SK-N-SH treated with all-trans-retinoic acid at 6 μM for 48 hours (cell line): ENCODE results near the gene MANBA.

Experiments
- ATAC-seq: fragments of 200-7000 bp; cut with Tn5 transposase; 3 replicates; pipeline ENCODE4 v1.9.1; 2020; ENCODE audit warnings: mild to moderate bottlenecking, moderate library complexity
- ARNTL ChIP-seq: fragments of 450-650 bp; formaldehyde crosslinking; IDR thresholded peaks from 2 replicates; pipeline ENCODE4 v1.5.0; 2020; ENCODE audit warnings: low read depth, mild to moderate bottlenecking, moderate library complexity, borderline replicate concordance
- BACH2 ChIP-seq: fragments of 250-450 bp; sonication (Bioruptor Pico); IDR thresholded peaks from 2 replicates; pipeline ENCODE4 v1.9.0; 2021; ENCODE audit warnings: mild to moderate bottlenecking, borderline replicate concordance
- CSDC2 ChIP-seq: fragments of 250-450 bp; sonication (Bioruptor Pico); IDR thresholded peaks from 2 replicates; pipeline ENCODE4 v1.5.0; 2020; ENCODE audit warnings: mild to moderate bottlenecking, moderate library complexity
- ESRRG ChIP-seq: fragments of 250-450 bp; sonication (Bioruptor Pico); IDR thresholded peaks from 2 replicates; pipeline ENCODE4 v1.6.1; 2021; ENCODE audit warnings: mild to moderate bottlenecking
- GLIS3 ChIP-seq: fragments of 250-450 bp; sonication (Bioruptor Pico); IDR thresholded peaks from 2 replicates; pipeline ENCODE4 v1.5.0; 2020; ENCODE audit warnings: mild to moderate bottlenecking, moderate library complexity
- ISL1 ChIP-seq: fragments of 250-450 bp; sonication (Bioruptor Pico); IDR thresholded peaks from 2 replicates; pipeline ENCODE4 v2.1.2; 2022; ENCODE audit warnings: mild to moderate bottlenecking, moderate library complexity
- PPARA ChIP-seq: fragments of 250-450 bp; sonication (Bioruptor Pico); IDR thresholded peaks from 2 replicates; pipeline ENCODE4 v1.5.0; 2020; ENCODE audit warnings: mild to moderate bottlenecking, borderline replicate concordance
- RARB ChIP-seq: fragments of 250-450 bp; sonication (Bioruptor Pico); IDR thresholded peaks from 2 replicates; pipeline ENCODE4 v1.8.0; 2021; ENCODE audit warnings: mild to moderate bottlenecking, moderate library complexity
- TCF4 ChIP-seq: fragments of 250-450 bp; sonication (Bioruptor Pico); IDR thresholded peaks from 2 replicates; pipeline ENCODE4 v1.8.0; 2021; ENCODE audit warnings: mild to moderate bottlenecking, moderate library complexity, borderline replicate concordance
- TOX ChIP-seq: fragments of 250-450 bp; sonication (Bioruptor Pico); IDR thresholded peaks from 2 replicates; pipeline ENCODE4 v1.8.0; 2021; ENCODE audit warnings: mild to moderate bottlenecking, moderate library complexity, borderline replicate concordance
- ZC3H10 ChIP-seq: fragments of 250-450 bp; sonication (Bioruptor Pico); IDR thresholded peaks from 2 replicates; pipeline ENCODE4 v1.5.1; 2021; ENCODE audit warnings: mild to moderate bottlenecking, moderate library complexity
- ZFP3 ChIP-seq: fragments of 250-450 bp; sonication (Bioruptor Pico); IDR thresholded peaks from 2 replicates; pipeline ENCODE4 v1.5.0; 2020; ENCODE audit warnings: mild to moderate bottlenecking, moderate library complexity
- ZFP30 ChIP-seq: fragments of 450-650 bp; formaldehyde crosslinking; IDR thresholded peaks from 2 replicates; pipeline ENCODE4 v1.5.0; 2022; ENCODE audit warnings: mild to moderate bottlenecking, moderate library complexity
- ZNF565 ChIP-seq: fragments of 450-650 bp; formaldehyde crosslinking; conservative IDR thresholded peaks from 2 replicates; pipeline ENCODE4 v1.5.0; 2020; ENCODE audit warnings: low read depth, mild to moderate bottlenecking, moderate library complexity
- ZNF70 ChIP-seq: fragments of 450-650 bp; formaldehyde crosslinking; IDR thresholded peaks from 2 replicates; pipeline ENCODE4 v1.5.0; 2020; ENCODE audit warnings: mild to moderate bottlenecking, moderate library complexity
- TF ChIP-seq, protein P1 (sequence below): fragments of 250-450 bp; sonication (Bioruptor Pico); IDR thresholded peaks from 2 replicates; pipeline ENCODE4 v1.8.0; 2021; ENCODE audit warnings: low read depth, mild to moderate bottlenecking, moderate library complexity, borderline replicate concordance
- TF ChIP-seq, protein P2 (sequence below): fragments of 250-450 bp; sonication (Bioruptor Pico); IDR thresholded peaks from 2 replicates; pipeline ENCODE4 v1.5.1; 2021; ENCODE audit warnings: mild to moderate bottlenecking, moderate library complexity
- TF ChIP-seq, protein P3 (sequence below): fragments of 250-450 bp; sonication (Bioruptor Pico); IDR thresholded peaks from 2 replicates; pipeline ENCODE4 v1.8.0; 2020; ENCODE audit warnings: mild to moderate bottlenecking, moderate library complexity, borderline replicate concordance
- TF ChIP-seq, protein P4 (sequence below): fragments of 250-450 bp; sonication (Bioruptor Pico); IDR thresholded peaks from 2 replicates; pipeline ENCODE4 v1.5.1; 2020; ENCODE audit warnings: low read depth, mild to moderate bottlenecking, moderate library complexity
- TF ChIP-seq, protein P5 (sequence below): fragments of 250-450 bp; sonication (Bioruptor Pico); IDR thresholded peaks from 2 replicates; pipeline ENCODE4 v1.5.0; 2020; ENCODE audit warnings: mild to moderate bottlenecking, moderate library complexity

Gene MANBA

DNA sequence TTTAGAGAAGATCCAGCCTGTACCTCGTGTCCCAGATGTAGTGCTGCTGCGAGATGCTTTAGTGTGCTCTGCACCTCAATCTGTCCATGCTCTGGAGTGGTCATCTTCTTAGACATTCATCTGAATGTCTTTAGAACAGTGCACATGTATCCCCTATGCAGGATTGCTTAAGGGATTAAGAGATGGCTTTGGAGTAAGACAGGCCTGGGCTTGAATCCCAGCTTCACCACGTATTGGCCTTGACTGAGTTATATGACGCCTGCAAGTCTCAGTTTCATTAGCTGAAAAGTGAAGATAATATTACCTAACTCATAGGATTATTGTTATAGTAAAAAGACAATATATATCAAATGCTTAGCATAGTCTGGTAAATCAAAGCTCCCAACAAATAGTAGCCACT lies 161.3 kb downstream of the MANBA start (continued):
- TF ChIP-seq, protein P1, sequence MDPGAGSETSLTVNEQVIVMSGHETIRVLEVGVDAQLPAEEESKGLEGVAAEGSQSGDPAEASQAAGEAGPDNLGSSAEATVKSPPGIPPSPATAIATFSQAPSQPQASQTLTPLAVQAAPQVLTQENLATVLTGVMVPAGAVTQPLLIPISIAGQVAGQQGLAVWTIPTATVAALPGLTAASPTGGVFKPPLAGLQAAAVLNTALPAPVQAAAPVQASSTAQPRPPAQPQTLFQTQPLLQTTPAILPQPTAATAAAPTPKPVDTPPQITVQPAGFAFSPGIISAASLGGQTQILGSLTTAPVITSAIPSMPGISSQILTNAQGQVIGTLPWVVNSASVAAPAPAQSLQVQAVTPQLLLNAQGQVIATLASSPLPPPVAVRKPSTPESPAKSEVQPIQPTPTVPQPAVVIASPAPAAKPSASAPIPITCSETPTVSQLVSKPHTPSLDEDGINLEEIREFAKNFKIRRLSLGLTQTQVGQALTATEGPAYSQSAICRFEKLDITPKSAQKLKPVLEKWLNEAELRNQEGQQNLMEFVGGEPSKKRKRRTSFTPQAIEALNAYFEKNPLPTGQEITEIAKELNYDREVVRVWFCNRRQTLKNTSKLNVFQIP (CRISPR knock-in tag), result no peak
- TF ChIP-seq ZFP30 (CRISPR knock-in tag) (no peak), ARNTL (CRISPR knock-in tag) (no peak), ZNF70 (CRISPR knock-in tag) (no peak), ZNF565 (CRISPR knock-in tag) (no peak)
- TF ChIP-seq, protein P2, sequence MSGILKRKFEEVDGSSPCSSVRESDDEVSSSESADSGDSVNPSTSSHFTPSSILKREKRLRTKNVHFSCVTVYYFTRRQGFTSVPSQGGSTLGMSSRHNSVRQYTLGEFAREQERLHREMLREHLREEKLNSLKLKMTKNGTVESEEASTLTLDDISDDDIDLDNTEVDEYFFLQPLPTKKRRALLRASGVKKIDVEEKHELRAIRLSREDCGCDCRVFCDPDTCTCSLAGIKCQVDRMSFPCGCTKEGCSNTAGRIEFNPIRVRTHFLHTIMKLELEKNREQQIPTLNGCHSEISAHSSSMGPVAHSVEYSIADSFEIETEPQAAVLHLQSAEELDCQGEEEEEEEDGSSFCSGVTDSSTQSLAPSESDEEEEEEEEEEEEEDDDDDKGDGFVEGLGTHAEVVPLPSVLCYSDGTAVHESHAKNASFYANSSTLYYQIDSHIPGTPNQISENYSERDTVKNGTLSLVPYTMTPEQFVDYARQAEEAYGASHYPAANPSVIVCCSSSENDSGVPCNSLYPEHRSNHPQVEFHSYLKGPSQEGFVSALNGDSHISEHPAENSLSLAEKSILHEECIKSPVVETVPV (CRISPR knock-in tag), result no peak

DNA sequence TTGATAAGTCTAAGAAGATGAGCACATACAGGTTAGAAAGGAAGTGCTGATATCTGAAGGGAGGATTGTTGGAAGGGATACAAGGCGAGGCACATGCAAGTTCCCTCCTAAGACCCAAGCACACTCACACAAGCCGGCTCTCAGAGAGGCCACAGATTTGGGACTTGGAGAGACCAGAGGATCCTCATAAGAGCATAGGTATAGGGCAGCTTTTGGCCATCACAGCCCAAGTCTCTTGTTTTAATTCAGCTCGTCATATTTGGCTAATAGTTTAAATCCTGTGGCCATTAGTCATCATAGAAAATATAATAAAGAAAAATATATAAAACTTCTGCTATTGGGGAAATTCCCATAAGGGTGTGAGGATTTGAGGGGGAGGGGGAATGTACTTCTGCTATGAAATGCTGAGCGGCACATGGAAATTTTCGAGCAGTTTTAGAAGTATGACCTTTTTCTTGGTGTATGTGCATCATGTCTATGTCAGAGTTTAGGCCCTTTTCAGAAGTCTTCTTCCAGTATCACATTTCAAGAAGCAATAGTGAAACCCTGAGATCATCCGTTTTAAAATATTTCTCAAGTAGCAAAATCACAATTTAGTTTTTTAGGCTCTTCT lies 161.9 kb downstream of the MANBA start:
- ATAC-seq, result peak; percentile 56; the same call in 2 of the 3 replicates
- no peak for TF ChIP-seq PPARA (CRISPR knock-in tag)
- no peak for TF ChIP-seq ESRRG (CRISPR knock-in tag)
- TF ChIP-seq CSDC2, result no peak
- TF ChIP-seq, protein P1 (CRISPR knock-in tag), result no peak
- no peak for TF ChIP-seq ZC3H10
- TF ChIP-seq TCF4 (CRISPR knock-in tag), result no peak
- no peak for TF ChIP-seq ZFP3
- TF ChIP-seq ISL1 (CRISPR knock-in tag), result no peak
- no peak for TF ChIP-seq ZNF565 (CRISPR knock-in tag)

DNA sequence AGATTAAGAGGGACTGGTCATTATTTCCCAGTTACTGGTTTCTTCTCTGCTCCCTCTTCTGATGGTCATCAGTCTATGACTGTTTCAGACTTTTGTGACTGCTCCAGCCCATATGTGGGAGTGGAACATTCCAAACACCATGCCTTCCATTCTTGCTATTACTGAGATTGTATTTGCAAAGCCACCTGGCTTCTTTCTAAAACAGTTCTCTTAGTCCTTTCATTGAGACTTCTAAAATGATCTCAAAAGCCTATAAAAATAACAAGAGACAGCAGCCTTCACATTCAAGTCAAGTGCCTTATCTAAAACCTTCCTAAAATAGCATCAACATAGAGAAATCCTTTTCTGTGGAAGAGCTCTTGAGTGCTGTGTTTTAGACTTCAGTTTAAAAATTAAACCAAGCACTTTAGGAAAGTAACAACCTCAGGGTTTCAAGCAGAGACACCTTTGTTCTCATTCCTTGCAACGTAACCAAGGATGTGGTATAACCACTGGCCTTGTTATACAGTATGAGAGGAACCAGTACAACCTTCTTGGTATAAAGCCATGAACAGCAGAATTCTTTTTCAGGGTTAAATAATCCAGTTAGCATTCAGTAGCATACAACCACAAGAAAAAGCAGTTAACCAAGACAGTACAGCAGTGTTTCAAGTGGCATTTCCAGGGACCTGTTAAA lies 162.5 kb downstream of the MANBA start:
- TF ChIP-seq, protein P3, sequence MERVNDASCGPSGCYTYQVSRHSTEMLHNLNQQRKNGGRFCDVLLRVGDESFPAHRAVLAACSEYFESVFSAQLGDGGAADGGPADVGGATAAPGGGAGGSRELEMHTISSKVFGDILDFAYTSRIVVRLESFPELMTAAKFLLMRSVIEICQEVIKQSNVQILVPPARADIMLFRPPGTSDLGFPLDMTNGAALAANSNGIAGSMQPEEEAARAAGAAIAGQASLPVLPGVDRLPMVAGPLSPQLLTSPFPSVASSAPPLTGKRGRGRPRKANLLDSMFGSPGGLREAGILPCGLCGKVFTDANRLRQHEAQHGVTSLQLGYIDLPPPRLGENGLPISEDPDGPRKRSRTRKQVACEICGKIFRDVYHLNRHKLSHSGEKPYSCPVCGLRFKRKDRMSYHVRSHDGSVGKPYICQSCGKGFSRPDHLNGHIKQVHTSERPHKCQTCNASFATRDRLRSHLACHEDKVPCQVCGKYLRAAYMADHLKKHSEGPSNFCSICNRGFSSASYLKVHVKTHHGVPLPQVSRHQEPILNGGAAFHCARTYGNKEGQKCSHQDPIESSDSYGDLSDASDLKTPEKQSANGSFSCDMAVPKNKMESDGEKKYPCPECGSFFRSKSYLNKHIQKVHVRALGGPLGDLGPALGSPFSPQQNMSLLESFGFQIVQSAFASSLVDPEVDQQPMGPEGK (CRISPR knock-in tag), result no peak
- TF ChIP-seq, protein P4, sequence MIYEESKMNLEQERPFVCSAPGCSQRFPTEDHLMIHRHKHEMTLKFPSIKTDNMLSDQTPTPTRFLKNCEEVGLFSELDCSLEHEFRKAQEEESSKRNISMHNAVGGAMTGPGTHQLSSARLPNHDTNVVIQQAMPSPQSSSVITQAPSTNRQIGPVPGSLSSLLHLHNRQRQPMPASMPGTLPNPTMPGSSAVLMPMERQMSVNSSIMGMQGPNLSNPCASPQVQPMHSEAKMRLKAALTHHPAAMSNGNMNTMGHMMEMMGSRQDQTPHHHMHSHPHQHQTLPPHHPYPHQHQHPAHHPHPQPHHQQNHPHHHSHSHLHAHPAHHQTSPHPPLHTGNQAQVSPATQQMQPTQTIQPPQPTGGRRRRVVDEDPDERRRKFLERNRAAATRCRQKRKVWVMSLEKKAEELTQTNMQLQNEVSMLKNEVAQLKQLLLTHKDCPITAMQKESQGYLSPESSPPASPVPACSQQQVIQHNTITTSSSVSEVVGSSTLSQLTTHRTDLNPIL (CRISPR knock-in tag), result no peak
- ATAC-seq, result peak; percentile 26; the same call in 2 of the 3 replicates

DNA sequence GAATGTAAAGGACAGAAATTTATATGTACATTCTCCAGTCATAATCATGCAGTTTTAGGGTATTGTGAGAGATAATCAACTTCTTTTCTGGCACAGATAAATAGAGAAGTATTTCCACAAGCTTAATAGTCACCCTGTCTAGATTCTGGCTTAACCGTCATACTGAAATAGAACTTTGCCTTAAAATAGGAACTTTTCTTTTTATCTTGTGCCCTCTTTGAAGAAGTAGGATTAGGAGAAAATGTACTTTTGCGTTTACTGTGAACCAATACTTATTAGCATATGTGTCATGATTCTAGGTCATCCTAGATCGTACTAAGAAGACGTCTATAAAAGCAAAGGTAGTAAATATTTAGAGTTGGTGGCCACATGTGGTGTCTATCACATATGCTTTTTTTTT lies 164.2 kb downstream of the MANBA start:
- ATAC-seq, result no peak
- TF ChIP-seq ZFP3 (no peak), GLIS3 (CRISPR knock-in tag) (no peak), BACH2 (CRISPR knock-in tag) (no peak), ESRRG (CRISPR knock-in tag) (no peak), ISL1 (CRISPR knock-in tag) (no peak), ZFP30 (CRISPR knock-in tag) (no peak), RARB (CRISPR knock-in tag) (no peak), ZNF565 (CRISPR knock-in tag) (no peak), ZNF70 (CRISPR knock-in tag) (no peak), TCF4 (CRISPR knock-in tag) (no peak), TOX (CRISPR knock-in tag) (no peak)
- TF ChIP-seq, protein P2 (CRISPR knock-in tag), result no peak
- TF ChIP-seq, protein P1 (CRISPR knock-in tag), result no peak
- TF ChIP-seq, protein P5, sequence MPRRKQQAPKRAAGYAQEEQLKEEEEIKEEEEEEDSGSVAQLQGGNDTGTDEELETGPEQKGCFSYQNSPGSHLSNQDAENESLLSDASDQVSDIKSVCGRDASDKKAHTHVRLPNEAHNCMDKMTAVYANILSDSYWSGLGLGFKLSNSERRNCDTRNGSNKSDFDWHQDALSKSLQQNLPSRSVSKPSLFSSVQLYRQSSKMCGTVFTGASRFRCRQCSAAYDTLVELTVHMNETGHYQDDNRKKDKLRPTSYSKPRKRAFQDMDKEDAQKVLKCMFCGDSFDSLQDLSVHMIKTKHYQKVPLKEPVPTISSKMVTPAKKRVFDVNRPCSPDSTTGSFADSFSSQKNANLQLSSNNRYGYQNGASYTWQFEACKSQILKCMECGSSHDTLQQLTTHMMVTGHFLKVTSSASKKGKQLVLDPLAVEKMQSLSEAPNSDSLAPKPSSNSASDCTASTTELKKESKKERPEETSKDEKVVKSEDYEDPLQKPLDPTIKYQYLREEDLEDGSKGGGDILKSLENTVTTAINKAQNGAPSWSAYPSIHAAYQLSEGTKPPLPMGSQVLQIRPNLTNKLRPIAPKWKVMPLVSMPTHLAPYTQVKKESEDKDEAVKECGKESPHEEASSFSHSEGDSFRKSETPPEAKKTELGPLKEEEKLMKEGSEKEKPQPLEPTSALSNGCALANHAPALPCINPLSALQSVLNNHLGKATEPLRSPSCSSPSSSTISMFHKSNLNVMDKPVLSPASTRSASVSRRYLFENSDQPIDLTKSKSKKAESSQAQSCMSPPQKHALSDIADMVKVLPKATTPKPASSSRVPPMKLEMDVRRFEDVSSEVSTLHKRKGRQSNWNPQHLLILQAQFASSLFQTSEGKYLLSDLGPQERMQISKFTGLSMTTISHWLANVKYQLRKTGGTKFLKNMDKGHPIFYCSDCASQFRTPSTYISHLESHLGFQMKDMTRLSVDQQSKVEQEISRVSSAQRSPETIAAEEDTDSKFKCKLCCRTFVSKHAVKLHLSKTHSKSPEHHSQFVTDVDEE (CRISPR knock-in tag), result no peak
